HG02623 (cell line): Measurements from ENCODE around the gene TBCA.
A peak's percentile ranks its signal among the peaks of the same experiment; 100 is the strongest.
"Not testable (repeated sequence)": the region's sequence is repeated elsewhere in the genome, so short reads cannot be mapped to it uniquely, and the experiment has no call there.

Experiments
- ATAC-seq: cut with Tn5 transposase; IDR thresholded peaks from one replicate; pipeline ENCODE4 v1.9.1; 2021; ENCODE audit warnings: moderate library complexity; ENCODE audit not compliant: unreplicated experiment

Gene TBCA

DNA sequence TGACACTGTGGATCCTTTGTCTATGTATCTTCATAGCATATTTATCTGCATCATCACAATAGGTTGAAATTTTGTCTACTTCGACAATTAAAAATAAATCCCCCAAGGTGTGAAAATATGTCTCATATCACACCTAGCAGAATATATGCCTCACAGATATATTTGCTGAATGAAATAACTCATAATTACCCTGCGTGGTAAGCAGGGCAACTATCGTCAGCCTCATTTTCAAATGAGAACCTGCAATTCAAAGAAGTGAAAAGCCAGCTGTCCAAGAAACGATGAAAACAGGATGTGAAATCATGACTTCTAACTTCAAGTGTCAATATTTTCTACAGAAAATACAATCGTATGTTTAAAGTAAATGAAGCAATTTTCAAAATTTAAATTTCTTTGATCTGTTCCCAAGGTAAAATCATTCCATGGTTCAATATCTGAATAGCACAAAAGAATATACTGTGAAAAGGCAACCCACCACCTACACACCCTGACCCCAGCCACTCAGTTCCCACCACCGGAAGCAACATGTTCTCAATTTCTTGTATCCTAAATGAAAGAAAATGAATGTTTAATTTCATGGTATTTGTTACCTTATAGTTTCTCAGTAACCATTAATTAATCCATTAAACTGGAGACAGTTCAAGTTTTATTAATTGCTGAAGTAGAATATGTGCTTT lies 57.1 kb downstream of the TBCA start:
- ATAC-seq: peak; percentile 52

DNA sequence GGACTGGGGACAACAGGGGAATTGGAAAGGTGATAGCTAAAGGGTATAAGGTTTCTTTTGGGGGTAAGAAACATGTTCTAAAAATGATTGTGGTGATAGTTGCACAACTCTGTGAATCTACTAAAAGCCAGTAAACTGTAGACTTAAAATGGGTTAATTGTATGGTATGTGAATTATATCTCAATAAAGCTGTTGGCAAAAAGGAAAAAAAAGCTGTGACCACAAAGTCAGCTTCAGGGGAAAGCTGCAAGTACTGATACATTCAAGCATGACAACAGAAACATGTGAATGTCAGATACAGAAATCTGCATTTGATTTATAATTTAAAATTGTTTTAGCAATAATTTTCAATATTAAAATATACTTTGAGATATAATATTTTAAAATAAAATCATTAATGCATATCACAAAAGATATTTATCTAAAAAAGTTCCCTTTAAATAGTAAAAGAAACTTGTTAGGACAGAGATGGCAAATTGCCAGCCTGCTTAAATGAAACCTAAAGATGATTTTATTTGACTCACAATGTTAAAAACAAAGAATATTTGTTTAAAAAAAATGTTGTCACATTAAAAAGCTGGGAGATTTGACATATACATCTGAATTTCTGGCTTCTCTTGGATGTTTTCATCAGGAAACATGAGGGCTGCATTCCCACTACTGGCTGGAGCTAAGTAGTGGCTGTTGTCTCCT lies 66.0 kb downstream of the TBCA start:
- no peak for ATAC-seq

DNA sequence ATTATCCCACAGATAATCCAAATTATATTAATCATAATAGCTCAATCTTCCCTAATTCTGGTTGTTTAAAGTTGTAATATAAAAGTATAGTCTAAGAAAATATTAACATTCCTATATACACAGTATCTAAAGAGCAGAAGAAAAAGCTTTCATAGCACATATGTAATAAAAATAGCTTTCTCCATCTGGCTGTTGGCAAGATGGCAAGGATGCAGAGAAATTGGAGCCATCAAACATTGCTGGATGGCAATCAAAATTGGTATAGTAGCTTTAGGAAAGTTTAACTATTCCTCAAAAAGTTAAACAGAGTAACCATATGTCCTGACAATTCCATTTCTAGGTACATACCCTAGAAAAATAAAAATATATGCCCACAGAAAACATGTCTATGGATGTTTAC lies 66.8 kb downstream of the TBCA start:
- ATAC-seq: no peak

DNA sequence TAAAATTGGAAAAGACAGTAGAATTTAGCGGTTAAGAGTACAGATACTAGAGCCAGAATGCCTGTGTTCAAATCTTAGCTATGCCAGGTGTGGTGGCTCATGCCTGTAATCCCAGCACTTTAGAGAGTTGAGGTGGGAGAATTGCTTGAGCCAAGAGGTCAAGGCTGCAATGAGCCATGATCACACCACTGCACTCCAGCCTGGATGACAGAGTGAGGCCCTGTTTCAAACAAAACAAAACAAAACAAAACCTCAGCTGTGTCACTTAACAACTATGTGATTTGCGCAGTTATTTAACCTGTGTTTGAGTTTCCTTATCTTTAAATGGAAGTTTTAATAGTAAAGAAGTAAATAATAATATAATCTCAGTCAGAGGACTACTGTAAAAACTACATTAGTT lies 68.3 kb downstream of the TBCA start:
- ATAC-seq: no peak

DNA sequence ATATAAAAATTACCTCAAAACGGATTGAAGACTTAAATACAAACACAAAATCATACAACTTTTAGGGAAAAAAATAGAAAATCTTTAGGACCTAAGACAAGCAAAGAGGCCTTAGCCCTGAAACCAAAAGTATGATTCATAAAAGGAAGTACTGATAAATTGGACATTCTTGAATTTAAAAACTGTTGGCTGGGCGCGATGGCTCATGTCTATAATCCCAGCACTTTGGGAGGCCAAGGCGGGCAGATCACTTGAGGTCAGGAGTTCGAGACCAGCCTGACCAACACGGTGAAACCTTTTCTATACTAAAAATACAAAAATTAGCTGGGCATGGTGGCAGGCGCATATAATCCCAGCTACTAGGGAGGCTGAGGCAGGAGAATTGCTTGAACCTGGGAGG lies 76.6 kb downstream of the TBCA start:
- ATAC-seq: not testable (repeated sequence)

DNA sequence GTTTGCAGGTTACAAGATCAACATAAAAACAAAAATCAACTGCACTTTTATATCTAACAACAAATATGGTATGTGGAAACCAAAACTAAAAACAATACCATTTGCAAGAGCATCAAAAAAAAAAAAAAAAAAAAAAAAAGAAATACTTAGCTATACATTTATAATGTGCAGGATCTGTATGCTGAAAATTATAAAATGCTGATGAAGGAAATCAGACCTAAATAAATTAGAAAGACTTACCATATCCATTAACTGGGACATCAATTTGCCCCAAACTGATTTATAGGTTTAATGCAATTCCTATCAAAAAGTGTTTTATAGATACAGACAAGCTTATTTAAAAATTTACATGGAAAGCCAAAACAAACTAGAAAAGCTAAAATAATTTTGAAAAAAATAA lies 77.2 kb downstream of the TBCA start:
- ATAC-seq: no peak

DNA sequence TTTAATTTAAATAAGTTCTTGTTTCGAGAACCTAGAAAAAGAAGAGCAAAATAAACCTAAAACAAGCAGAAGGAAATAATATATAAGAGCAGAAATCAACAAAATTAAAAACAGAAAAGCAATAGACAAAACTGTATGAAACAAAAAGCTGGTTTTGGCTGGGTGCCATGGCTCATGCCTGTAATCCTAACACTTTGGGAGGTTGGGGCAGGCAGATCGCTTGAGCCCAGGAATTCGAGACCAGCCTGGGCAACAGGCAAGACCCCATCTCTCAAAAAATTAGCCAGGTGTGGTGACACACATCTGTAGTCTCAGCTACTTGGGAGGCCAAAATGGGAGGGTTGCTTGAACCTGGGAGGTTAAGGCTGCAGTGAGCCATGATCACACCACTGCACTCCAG lies 78.4 kb downstream of the TBCA start:
- ATAC-seq: no peak

DNA sequence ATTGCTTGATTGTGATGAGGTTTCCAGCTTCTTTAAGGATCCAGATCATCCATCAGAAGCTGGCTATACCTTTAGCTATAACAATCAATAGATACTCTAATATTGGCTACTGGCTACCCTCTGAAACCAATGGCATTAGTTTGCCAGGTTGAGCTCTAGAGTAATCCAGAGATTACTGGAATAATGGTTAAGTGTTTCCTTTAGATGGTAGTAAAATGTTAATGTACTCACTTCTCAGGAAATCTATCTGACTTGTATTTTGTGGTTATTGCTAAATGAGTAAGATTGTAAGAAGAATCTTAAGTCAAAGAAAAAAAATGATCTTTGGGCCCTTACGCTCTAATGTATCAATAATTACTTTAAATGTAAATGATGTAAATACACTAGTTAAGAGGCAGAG lies 80.0 kb downstream of the TBCA start:
- no peak for ATAC-seq

DNA sequence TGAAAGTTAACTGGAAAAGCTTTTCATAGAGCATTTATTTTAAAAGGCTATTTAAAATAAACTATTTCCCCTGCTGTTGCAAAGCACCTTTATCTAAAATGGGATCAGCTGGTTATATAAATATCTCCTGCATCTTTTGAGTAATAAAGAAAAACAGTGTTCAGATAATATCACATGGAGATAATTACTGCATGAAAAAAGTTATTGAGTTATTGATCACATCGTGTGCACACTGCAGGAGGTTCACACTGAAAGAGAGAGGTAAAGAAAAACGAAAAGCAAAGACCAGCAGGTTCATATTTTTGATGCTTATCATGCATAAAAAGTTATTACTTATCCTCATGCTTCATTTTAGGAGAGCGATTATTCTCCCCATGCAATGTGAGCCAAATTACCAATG lies 82.2 kb downstream of the TBCA start:
- ATAC-seq: no peak

DNA sequence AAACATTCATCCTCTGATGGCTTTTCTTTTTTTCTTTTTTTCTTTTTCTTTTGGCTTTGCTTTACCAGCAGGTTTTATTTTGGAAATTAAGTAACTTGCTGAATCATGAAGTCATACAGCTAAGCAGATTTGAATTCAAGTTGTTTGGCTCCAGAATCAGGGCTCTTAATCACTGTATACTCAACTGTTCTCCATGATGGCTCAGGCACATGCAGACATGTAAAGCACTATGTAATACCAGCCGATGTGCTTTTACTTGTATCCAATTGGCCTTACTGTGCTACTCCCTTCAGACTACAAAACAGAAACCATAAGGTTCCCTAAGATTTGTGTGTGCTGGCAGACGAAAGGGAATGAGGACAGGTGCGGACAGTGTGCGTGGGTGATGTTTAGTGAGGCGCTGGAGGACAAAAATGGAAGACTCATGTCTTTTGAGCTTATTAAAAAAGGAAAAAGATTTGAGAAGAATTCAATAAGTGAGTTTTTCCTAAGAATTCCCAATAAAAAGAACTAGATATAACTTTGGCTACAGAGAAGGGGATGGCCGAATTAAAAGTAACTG lies 92.9 kb downstream of the TBCA start:
- ATAC-seq: no peak

DNA sequence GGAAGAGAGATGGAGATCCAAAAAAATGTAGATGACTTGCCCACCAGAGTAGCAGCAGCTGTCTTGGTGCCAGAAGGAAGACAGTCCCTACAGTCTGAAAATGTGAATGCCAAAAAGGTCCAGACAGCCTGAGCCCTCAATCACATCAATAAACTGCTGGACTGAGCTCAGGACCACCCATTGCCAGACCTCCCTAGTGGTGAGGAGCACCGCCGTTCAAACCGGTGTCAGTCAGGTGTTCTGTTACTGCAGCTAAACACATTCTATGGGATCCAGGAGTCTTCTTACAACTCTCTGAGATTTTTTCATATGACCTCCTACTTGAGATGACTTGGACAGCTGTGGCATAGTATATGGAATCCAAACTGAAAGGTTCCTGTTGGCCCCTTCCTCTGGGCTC lies 105.6 kb downstream of the TBCA start:
- no peak for ATAC-seq

DNA sequence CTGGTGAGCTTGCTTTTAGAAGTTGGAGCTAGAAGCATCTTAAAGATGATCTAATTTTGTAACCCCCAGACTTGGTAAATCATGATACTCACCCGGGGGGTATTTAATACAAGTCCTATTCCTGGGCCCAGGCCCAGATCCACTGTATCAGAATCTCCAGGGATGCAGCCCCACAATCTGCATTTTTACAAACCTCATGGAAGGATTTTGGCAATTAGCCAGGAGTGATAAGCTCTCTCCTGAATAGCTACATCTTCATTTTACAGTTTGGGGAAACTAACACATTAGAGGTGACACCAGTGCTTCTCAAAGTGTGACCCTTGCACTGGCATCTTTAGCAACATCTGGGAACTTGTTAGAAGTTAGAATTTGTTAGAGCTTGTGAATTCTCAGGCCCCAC lies 106.5 kb downstream of the TBCA start:
- no peak for ATAC-seq

DNA sequence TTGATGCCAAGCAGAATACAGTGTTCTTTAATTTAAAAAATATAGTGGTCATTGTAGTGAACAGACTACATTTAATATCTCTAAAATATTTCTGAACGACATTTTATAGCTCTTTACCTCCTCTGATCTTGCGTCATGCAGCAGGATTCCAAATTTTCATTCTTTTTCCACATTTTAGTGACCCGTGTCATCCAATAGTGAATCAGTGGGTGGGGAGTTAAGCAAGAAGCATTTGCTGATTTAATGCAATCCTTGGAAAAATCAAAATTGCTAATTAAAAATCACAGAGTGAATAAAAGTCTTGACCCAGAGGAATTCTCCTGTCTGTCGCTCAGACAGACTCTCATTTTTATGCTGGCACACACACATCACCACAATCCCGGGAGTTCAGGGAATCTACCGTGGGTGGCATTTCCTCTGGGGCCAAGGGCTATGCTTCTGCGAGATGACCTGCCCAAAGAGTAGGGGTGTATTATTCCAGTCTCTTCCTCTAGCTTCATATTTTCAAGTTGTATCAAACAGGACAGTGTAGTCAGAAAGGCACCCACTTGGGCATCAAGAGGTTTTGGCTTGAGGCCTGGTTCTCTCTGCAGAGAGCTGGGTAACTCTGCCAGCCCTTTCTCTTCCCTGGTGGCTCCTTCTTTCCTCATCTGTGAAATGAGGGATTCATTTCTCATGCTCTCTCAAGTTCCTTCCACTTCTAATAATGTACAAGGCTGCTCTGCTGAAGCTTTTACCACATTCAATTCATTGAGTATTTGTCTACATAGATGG lies 112.9 kb downstream of the TBCA start:
- no peak for ATAC-seq

DNA sequence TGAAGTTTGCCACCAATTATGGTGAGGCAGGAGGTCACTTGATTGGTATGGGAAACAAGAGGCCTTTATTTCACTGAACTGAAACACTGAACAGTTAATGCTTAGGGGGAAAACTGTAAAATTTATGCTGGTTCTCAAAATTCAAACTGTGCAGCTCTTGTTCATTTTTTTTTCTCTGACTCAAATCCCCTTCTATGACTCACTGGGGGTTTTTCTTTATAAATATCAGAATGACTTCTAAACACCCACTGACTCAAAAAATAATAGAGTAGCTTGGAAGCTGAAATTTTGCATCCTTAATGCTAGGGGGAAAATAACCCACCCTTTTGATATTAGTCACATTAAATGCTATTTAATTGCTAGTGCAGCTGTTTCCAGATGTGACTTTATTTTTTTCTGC lies 113.5 kb downstream of the TBCA start:
- no peak for ATAC-seq

DNA sequence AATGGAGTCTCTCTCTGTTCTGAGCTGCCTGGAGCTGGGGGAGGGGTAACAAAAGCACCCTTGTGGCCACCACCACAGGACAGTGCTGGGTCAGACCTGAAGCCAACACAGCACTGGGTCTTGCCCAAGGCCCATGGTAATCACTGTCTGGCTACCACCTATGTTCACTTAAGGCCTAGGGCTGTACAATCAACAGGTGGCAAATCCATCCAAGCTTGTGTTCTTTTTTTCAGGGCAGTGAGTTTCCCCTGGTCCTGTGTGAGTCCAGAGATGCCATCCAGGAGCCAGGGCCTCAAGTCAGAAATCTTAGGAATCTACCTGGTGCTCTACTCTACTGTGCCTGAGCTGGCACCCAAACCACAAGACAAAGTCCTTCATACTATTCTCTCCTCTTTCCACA lies 117.5 kb downstream of the TBCA start:
- ATAC-seq: no peak

DNA sequence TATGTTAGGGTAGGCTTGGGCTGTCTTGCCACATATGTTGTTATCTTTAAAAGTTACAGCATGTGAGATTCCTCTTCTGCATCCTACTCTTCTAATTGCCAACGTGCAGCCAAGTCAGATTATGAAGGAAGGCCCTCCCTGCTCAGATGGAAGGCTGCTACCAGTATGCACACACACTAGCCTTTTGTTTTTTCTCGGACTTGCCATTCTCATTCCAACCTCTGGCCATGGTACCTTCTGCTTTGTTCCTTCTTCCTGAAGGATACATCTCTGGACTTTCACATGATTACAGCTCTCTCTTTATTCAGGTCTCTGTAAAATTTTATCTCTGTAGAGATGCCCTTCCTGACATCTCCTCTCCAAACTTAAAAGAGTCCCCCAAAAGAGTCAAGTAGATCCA lies 124.8 kb downstream of the TBCA start:
- no peak for ATAC-seq

DNA sequence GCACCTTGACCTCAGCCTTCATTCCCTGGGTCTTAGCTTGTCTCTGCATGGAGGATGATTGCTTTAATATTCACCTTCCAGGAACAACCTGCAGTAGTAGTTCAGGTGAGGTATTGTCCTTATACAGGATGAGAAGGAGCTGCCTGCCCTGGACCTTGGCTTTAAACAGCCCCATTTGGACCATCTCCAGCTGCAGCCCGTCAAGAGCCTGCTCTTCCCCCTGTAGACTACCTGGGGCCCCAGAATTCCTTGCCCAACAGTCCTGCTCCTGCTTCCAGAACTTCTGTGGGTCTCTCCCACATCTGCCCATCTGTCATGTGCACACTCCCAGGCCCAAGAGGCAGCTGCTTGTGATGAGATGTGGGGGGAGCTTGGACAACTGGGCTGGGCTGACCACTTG lies 125.5 kb downstream of the TBCA start:
- ATAC-seq: no peak

DNA sequence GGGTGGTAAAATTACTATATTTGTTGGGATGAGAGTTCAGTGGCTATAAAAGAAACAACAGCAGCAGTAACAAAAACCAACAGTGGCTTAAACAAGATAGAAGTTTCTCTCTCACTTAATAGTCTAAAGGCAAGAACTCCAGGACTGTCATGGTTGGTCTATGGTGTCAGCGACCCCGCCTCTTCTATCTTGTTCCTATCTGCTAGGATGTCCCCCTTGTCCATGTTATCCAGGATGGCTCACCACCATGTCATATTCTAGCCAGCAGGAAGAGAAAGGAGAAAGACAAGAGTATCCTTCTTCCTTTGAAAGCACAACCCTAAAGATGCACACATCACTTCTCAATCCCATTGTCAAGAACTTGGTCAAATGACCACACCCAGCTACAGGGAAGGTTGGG lies 126.4 kb downstream of the TBCA start:
- ATAC-seq: no peak

DNA sequence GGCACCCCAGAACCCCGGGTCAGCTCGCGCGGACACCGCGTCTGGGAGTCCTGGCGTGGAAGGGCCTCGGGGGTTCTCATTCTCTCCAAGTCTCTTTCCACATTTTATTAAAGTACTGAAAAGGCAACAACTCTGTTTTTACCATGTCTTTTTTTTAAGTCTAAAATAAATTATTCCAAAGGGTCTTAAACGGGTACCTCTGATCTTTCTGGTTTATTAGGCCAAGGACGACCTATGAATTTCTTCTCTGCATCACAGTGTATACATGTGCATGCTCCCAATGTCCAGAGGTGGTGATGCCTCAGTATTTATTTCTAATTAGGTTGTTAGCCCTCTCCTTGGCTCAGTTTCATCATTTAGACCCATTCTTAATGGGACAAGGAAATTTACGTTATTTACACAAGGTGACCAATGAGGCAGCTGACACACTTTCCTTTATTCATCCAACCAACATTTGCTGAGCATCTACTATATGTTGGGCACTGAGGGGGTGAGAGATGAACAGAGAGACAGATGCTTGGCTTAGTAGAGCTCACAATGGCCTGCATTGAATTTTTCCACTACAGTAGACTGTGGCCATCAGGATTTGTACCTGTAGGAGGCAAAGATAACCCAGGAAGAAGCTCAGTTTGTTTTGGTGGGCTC lies 130.0 kb downstream of the TBCA start:
- no peak for ATAC-seq

DNA sequence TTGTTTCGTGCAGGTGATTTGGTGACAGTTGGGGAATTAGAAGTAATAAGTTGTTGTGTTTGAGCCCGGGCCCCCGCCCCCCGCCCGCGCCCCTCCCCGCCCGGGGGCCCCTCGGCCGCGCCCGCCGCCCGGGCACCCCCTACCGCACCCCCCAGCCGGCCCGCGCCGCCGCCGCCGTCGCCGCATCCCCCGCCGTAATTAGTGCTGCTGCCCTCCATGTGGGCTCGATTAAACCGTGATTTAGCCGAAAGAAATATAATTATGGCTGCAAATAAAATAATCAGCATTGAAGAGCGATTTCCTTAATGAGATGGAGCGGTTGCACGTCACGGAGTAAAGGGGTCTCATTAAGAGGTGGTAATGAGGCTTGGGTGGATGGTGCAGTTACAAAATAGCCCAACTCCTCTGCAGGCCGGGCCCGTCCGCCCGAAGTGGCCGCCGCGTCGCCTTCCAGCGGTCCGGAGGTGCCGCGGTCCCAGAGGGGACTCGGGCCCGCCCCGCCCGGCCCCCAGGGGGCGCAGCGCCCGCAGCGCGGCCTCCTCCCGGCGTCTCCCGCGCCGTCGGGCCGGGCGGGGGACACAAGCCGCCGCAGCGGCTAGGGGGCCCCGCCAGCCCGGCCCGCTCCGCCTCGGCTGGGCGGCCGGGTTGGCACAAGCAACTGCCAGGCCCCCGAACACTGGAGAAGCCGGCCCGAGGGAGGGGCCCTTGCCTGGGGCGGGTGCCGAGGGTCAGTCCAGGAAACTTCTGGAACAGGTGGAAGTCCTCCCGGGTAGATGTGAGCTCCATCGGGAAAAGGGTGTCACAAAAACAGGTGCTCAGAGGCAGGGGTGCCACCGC lies 130.8 kb downstream of the TBCA start:
- no peak for ATAC-seq
